CD8-positive, alpha-beta memory T cell (primary cell): ENCODE measurements around the gene MICALL2. TPM values are rescaled to one million over a fixed set of nuclear protein-coding genes. Genes with fewer than 3 reads are reported as not detected.
"Not testable (repeated sequence)": the region's sequence is repeated elsewhere in the genome, so short reads cannot be mapped to it uniquely, and the experiment has no call there.

Source experiments
- CTCF ChIA-PET: fragments of 350-600 bp; sonication (Branson Sonifier 250); formaldehyde crosslinking; loops from one replicate; lab custom pipeline; 2021; ENCODE audit warnings: antibody characterized with exemption; lab: Charles Lee
- POLR2A ChIA-PET: fragments of 350-600 bp; sonication (Branson Sonifier 250); formaldehyde crosslinking; loops from one replicate; lab custom pipeline; 2021; ENCODE audit warnings: antibody characterized with exemption; lab: Charles Lee
- DNase-seq, 5 donors: peaks; one replicate each; pipeline versions ENCODE4 v3.0.0 to v3.0.0-alpha.2; 2020 to 2022; ENCODE audit warnings: mixed read lengths in 1 of 5
- H3K27ac ChIP-seq: one replicate; pipeline ENCODE4 v1.7.0; 2013; ENCODE audit warnings: low read depth, mild to moderate bottlenecking, low read length, moderate library complexity
- H3K27me3 ChIP-seq: 2 replicates; pipeline ENCODE4 v1.7.0; 2013; ENCODE audit warnings: low read length, mild to moderate bottlenecking; ENCODE audit not compliant: insufficient read depth, poor library complexity, severe bottlenecking
- H3K36me3 ChIP-seq: 2 replicates; pipeline ENCODE4 v1.7.0; 2013; ENCODE audit warnings: mild to moderate bottlenecking, low read length, moderate library complexity; ENCODE audit not compliant: insufficient read depth
- H3K4me1 ChIP-seq: 2 replicates; pipeline ENCODE4 v1.7.0; 2013; ENCODE audit warnings: mild to moderate bottlenecking, low read length, moderate library complexity; ENCODE audit not compliant: insufficient read depth
- H3K4me3 ChIP-seq: 2 replicates; pipeline ENCODE4 v1.7.0; 2013; ENCODE audit warnings: mild to moderate bottlenecking, low read length
- H3K9me3 ChIP-seq: 2 replicates; pipeline ENCODE4 v1.7.0; 2013; ENCODE audit warnings: mild to moderate bottlenecking, low read length
- H3K27ac Mint-ChIP-seq, 8 donors: one replicate each; pipeline ENCODE4 v1.8.0; 2020 to 2021; ENCODE audit warnings: mixed read lengths in 8 of 8, mild to moderate bottlenecking in 6 of 8, inconsistent platforms in 3 of 8, moderate library complexity in 3 of 8
- H3K27me3 Mint-ChIP-seq, 2 donors: one replicate each; pipeline ENCODE4 v1.8.0; 2020 to 2021; ENCODE audit warnings: mixed read lengths in 2 of 2, mild to moderate bottlenecking in 1 of 2, moderate library complexity in 1 of 2
- H3K36me3 Mint-ChIP-seq, 3 donors: one replicate each; pipeline ENCODE4 v1.8.0; 2020 to 2021; ENCODE audit warnings: mixed read lengths in 3 of 3, inconsistent platforms in 1 of 3, mild to moderate bottlenecking in 1 of 3
- H3K4me1 Mint-ChIP-seq, 3 donors: one replicate each; pipeline ENCODE4 v1.8.0; 2020 to 2021; ENCODE audit warnings: mixed read lengths in 3 of 3, inconsistent platforms in 1 of 3, mild to moderate bottlenecking in 1 of 3
- H3K4me3 Mint-ChIP-seq, 7 donors: one replicate each; pipeline ENCODE4 v1.8.0; 2020 to 2021; ENCODE audit warnings: mixed read lengths in 7 of 7, mild to moderate bottlenecking in 6 of 7, moderate library complexity in 4 of 7, inconsistent platforms in 2 of 7
- H3K9me3 Mint-ChIP-seq, 5 donors: one replicate each; pipeline ENCODE4 v1.8.0; 2020 to 2022; ENCODE audit warnings: mixed read lengths in 5 of 5, mild to moderate bottlenecking in 3 of 5, moderate library complexity in 2 of 5, inconsistent platforms in 1 of 5
- polyA plus RNA-seq: library from polyadenylated mRNA; unstranded; fragments of 300-500 nt; fragmentation: Illumina TruSeq; gene quantifications from one replicate; pipeline ENCODE4 v1.2.3, GENCODE V29; 2021
- total RNA-seq, 2 experiments: library from RNA; stranded (reverse); gene quantifications; one replicate each; pipeline ENCODE4 v1.2.3, GENCODE V29; 2021

MICALL2 gene
- total and polyA plus RNA-seq, 3 experiments from 2014 or later = 0.71 to 2.3 (median 2.1) TPM

- ChIA-PET CTCF (interaction anchor here (0.8 to 1.2 kb wide), 2 partner anchors 25 to 31 kb away, joined by 3 read pairs; no protein-coding TSS in a partner anchor), POLR2A (no interaction called here)
- Histone ChIP-seq H3K27ac (no peak overlapping the region), H3K9me3 (no peaks in the 10 kb centered on the region), H3K4me1 (no peaks in the 10 kb centered on the region), H3K27me3 (no peaks in the 10 kb centered on the region), H3K36me3 (no peaks in the 10 kb centered on the region), H3K4me3 (no peak overlapping the region)
- Mint-ChIP-seq H3K36me3 (peaks cover 0 to 1% (median 0%) of the 10 kb centered on the region in 3 donors), H3K27me3 (no peaks in the 10 kb centered on the region), H3K4me3 (no peak overlapping the region), H3K4me1 (no peaks in the 10 kb centered on the region), H3K27ac (no peak overlapping the region), H3K9me3 (no peaks in the 10 kb centered on the region)
- DNase-seq = no peak
Observed at GRCh38 chr7:1448958-1449357, 10.3 kb downstream of the MICALL2 start.

- DNase-seq = no peak
- no peak overlapping the region for H3K27ac Mint-ChIP-seq
- POLR2A ChIA-PET = no interaction called here
- no peaks in the 10 kb centered on the region for H3K9me3 Mint-ChIP-seq
- H3K4me3 ChIP-seq = no peak overlapping the region
- H3K4me3 Mint-ChIP-seq = no peak overlapping the region
- no peak overlapping the region for H3K27ac ChIP-seq
- H3K36me3 Mint-ChIP-seq = no peaks in the 10 kb centered on the region
- H3K27me3 ChIP-seq = no peaks in the 10 kb centered on the region
- H3K36me3 ChIP-seq = no peaks in the 10 kb centered on the region
- CTCF ChIA-PET = interaction anchor here (1.2 kb wide), 1 partner anchor 27 kb away, joined by 3 read pairs; no protein-coding TSS in a partner anchor
- no peaks in the 10 kb centered on the region for H3K27me3 Mint-ChIP-seq
- H3K4me1 Mint-ChIP-seq = no peaks in the 10 kb centered on the region
- no peaks in the 10 kb centered on the region for H3K9me3 ChIP-seq
- no peaks in the 10 kb centered on the region for H3K4me1 ChIP-seq
Observed at GRCh38 chr7:1447551-1448244, 11.6 kb downstream of the MICALL2 start.

- Mint-ChIP-seq H3K27ac (no peak overlapping the region), H3K36me3 (no peaks in the 10 kb centered on the region), H3K27me3 (no peaks in the 10 kb centered on the region), H3K4me1 (no peaks in the 10 kb centered on the region), H3K4me3 (no peak overlapping the region), H3K9me3 (no peaks in the 10 kb centered on the region)
- Histone ChIP-seq H3K4me1 (no peaks in the 10 kb centered on the region), H3K36me3 (no peaks in the 10 kb centered on the region), H3K4me3 (no peak overlapping the region), H3K27me3 (no peaks in the 10 kb centered on the region), H3K27ac (no peak overlapping the region), H3K9me3 (no peaks in the 10 kb centered on the region)
- ChIA-PET POLR2A (no interaction called here), CTCF (no interaction called here)
- no peak for DNase-seq
Observed at GRCh38 chr7:1447112-1447511, 12.2 kb downstream of the MICALL2 start.

- H3K27ac Mint-ChIP-seq = no peak overlapping the region
- no peaks in the 10 kb centered on the region for H3K27me3 Mint-ChIP-seq
- DNase-seq = no peak
- no peak overlapping the region for H3K27ac ChIP-seq
- no peaks in the 10 kb centered on the region for H3K9me3 ChIP-seq
- no peak overlapping the region for H3K4me3 Mint-ChIP-seq
- H3K4me1 ChIP-seq = no peaks in the 10 kb centered on the region
- no peaks in the 10 kb centered on the region for H3K36me3 ChIP-seq
- ChIA-PET CTCF (no interaction called here), POLR2A (no interaction called here)
- no peak overlapping the region for H3K4me3 ChIP-seq
- no peaks in the 10 kb centered on the region for H3K36me3 Mint-ChIP-seq
- H3K9me3 Mint-ChIP-seq = no peaks in the 10 kb centered on the region
- H3K4me1 Mint-ChIP-seq = no peaks in the 10 kb centered on the region
- H3K27me3 ChIP-seq = no peaks in the 10 kb centered on the region
Observed at GRCh38 chr7:1446620-1447032, 12.6 kb downstream of the MICALL2 start.

GRCh38 chr7:1446026-1446425 lies 13.2 kb downstream of the MICALL2 start:
- CTCF ChIA-PET, H3K4me1 Mint-ChIP-seq, H3K4me3 Mint-ChIP-seq, H3K27ac ChIP-seq, H3K27me3 Mint-ChIP-seq, H3K4me3 ChIP-seq, H3K9me3 ChIP-seq, H3K36me3 Mint-ChIP-seq, H3K27ac Mint-ChIP-seq, H3K4me1 ChIP-seq, H3K36me3 ChIP-seq, DNase-seq, POLR2A ChIA-PET, H3K27me3 ChIP-seq, H3K9me3 Mint-ChIP-seq: not testable (repeated sequence)

GRCh38 chr7:1445341-1445740 lies 13.9 kb downstream of the MICALL2 start:
- Mint-ChIP-seq H3K4me3 (no peak overlapping the region), H3K27me3 (peaks cover 0 to 2% of the 10 kb centered on the region in 2 donors), H3K4me1 (no peaks in the 10 kb centered on the region), H3K36me3 (no peaks in the 10 kb centered on the region), H3K27ac (no peak overlapping the region), H3K9me3 (no peaks in the 10 kb centered on the region)
- DNase-seq = no peak
- ChIA-PET CTCF (no interaction called here), POLR2A (no interaction called here)
- H3K27ac ChIP-seq = no peak overlapping the region
- H3K27me3 ChIP-seq = no peaks in the 10 kb centered on the region
- no peaks in the 10 kb centered on the region for H3K9me3 ChIP-seq
- H3K4me1 ChIP-seq = no peaks in the 10 kb centered on the region
- no peaks in the 10 kb centered on the region for H3K36me3 ChIP-seq
- H3K4me3 ChIP-seq = no peak overlapping the region

- DNase-seq = no peak
- ChIA-PET POLR2A (no interaction called here), CTCF (no interaction called here)
- no peaks in the 10 kb centered on the region for H3K9me3 Mint-ChIP-seq
- no peak overlapping the region for H3K4me3 Mint-ChIP-seq
- H3K36me3 Mint-ChIP-seq = no peaks in the 10 kb centered on the region
- Histone ChIP-seq H3K27me3 (no peaks in the 10 kb centered on the region), H3K4me3 (no peak overlapping the region), H3K9me3 (no peaks in the 10 kb centered on the region), H3K4me1 (no peaks in the 10 kb centered on the region), H3K27ac (no peak overlapping the region), H3K36me3 (no peaks in the 10 kb centered on the region)
- no peaks in the 10 kb centered on the region for H3K4me1 Mint-ChIP-seq
- peaks cover 0 to 2% of the 10 kb centered on the region in 2 donors for H3K27me3 Mint-ChIP-seq
- H3K27ac Mint-ChIP-seq = no peak overlapping the region
Observed at GRCh38 chr7:1444925-1445322, 14.3 kb downstream of the MICALL2 start.

GRCh38 chr7:1444214-1444924 lies 14.9 kb downstream of the MICALL2 start:
- CTCF ChIA-PET = no interaction called here
- peaks cover 0 to 2% of the 10 kb centered on the region in 2 donors for H3K27me3 Mint-ChIP-seq
- H3K4me3 Mint-ChIP-seq = no peak overlapping the region
- no peaks in the 10 kb centered on the region for H3K36me3 ChIP-seq
- no peaks in the 10 kb centered on the region for H3K36me3 Mint-ChIP-seq
- H3K4me3 ChIP-seq = no peak overlapping the region
- POLR2A ChIA-PET = no interaction called here
- no peak for DNase-seq
- no peaks in the 10 kb centered on the region for H3K27me3 ChIP-seq
- H3K4me1 Mint-ChIP-seq = no peaks in the 10 kb centered on the region
- peak overlapping the region in 1 of 8 donors; percentile 36 for H3K27ac Mint-ChIP-seq
- no peaks in the 10 kb centered on the region for H3K4me1 ChIP-seq
- no peaks in the 10 kb centered on the region for H3K9me3 Mint-ChIP-seq
- no peak overlapping the region for H3K27ac ChIP-seq
- H3K9me3 ChIP-seq = no peaks in the 10 kb centered on the region
